ENCODE measurements around the gene UNC5C.

DNA sequence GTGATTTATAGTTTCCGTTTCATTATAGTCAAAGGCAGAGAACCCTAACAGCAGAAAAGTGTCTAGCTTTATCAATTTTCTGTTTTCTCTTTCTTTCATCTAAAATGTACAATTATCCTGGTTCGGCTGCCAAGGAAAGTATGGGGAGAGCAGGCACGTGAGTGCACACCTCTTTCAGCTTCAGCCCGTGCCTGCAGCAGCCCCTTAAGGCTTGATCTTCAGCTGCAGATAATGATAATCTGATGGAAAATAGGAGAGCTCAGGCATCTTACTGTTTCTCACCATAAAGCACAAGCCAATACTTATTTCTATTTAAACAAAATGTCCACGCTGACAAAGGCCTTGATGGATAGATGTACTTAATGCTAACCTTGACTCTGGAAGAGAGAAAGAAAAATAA, 334.4 kb downstream of the UNC5C start:
- TF ChIP-seq, protein P1, sequence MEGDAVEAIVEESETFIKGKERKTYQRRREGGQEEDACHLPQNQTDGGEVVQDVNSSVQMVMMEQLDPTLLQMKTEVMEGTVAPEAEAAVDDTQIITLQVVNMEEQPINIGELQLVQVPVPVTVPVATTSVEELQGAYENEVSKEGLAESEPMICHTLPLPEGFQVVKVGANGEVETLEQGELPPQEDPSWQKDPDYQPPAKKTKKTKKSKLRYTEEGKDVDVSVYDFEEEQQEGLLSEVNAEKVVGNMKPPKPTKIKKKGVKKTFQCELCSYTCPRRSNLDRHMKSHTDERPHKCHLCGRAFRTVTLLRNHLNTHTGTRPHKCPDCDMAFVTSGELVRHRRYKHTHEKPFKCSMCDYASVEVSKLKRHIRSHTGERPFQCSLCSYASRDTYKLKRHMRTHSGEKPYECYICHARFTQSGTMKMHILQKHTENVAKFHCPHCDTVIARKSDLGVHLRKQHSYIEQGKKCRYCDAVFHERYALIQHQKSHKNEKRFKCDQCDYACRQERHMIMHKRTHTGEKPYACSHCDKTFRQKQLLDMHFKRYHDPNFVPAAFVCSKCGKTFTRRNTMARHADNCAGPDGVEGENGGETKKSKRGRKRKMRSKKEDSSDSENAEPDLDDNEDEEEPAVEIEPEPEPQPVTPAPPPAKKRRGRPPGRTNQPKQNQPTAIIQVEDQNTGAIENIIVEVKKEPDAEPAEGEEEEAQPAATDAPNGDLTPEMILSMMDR (IDR thresholded peaks at IDR 0.05) = no peak
- TF ChIP-seq, protein P2, sequence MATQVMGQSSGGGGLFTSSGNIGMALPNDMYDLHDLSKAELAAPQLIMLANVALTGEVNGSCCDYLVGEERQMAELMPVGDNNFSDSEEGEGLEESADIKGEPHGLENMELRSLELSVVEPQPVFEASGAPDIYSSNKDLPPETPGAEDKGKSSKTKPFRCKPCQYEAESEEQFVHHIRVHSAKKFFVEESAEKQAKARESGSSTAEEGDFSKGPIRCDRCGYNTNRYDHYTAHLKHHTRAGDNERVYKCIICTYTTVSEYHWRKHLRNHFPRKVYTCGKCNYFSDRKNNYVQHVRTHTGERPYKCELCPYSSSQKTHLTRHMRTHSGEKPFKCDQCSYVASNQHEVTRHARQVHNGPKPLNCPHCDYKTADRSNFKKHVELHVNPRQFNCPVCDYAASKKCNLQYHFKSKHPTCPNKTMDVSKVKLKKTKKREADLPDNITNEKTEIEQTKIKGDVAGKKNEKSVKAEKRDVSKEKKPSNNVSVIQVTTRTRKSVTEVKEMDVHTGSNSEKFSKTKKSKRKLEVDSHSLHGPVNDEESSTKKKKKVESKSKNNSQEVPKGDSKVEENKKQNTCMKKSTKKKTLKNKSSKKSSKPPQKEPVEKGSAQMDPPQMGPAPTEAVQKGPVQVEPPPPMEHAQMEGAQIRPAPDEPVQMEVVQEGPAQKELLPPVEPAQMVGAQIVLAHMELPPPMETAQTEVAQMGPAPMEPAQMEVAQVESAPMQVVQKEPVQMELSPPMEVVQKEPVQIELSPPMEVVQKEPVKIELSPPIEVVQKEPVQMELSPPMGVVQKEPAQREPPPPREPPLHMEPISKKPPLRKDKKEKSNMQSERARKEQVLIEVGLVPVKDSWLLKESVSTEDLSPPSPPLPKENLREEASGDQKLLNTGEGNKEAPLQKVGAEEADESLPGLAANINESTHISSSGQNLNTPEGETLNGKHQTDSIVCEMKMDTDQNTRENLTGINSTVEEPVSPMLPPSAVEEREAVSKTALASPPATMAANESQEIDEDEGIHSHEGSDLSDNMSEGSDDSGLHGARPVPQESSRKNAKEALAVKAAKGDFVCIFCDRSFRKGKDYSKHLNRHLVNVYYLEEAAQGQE (IDR thresholded peaks at IDR 0.05; ENCODE audit: low read depth, low read length) = no peak
- TF ChIP-seq FOSL2 (IDR thresholded peaks at IDR 0.05; ENCODE audit: borderline replicate concordance, low read depth) (no peak), YY1 (IDR thresholded peaks at IDR 0.05; ENCODE audit: low read depth) (no peak), JUND (IDR thresholded peaks at IDR 0.05) (no peak), MXI1 (IDR thresholded peaks at IDR 0.05; ENCODE audit: low read depth, low read length) (no peak), RAD21 (IDR thresholded peaks at IDR 0.05; ENCODE audit: low read length) (no peak), SMC3 (IDR thresholded peaks at IDR 0.05; ENCODE audit: low read depth, low read length) (no peak)
- TF ChIP-seq, protein P3, sequence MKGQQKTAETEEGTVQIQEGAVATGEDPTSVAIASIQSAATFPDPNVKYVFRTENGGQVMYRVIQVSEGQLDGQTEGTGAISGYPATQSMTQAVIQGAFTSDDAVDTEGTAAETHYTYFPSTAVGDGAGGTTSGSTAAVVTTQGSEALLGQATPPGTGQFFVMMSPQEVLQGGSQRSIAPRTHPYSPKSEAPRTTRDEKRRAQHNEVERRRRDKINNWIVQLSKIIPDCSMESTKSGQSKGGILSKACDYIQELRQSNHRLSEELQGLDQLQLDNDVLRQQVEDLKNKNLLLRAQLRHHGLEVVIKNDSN (IDR thresholded peaks at IDR 0.05; ENCODE audit: borderline replicate concordance, low read depth) = no peak
- TF ChIP-seq, protein P4, sequence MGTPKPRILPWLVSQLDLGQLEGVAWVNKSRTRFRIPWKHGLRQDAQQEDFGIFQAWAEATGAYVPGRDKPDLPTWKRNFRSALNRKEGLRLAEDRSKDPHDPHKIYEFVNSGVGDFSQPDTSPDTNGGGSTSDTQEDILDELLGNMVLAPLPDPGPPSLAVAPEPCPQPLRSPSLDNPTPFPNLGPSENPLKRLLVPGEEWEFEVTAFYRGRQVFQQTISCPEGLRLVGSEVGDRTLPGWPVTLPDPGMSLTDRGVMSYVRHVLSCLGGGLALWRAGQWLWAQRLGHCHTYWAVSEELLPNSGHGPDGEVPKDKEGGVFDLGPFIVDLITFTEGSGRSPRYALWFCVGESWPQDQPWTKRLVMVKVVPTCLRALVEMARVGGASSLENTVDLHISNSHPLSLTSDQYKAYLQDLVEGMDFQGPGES (IDR thresholded peaks at IDR 0.05; ENCODE audit: low read depth, low read length) = no peak
- TF ChIP-seq, protein P5, sequence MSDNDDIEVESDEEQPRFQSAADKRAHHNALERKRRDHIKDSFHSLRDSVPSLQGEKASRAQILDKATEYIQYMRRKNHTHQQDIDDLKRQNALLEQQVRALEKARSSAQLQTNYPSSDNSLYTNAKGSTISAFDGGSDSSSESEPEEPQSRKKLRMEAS (IDR thresholded peaks at IDR 0.05; ENCODE audit: low read depth) = no peak
- TF ChIP-seq, protein P6, sequence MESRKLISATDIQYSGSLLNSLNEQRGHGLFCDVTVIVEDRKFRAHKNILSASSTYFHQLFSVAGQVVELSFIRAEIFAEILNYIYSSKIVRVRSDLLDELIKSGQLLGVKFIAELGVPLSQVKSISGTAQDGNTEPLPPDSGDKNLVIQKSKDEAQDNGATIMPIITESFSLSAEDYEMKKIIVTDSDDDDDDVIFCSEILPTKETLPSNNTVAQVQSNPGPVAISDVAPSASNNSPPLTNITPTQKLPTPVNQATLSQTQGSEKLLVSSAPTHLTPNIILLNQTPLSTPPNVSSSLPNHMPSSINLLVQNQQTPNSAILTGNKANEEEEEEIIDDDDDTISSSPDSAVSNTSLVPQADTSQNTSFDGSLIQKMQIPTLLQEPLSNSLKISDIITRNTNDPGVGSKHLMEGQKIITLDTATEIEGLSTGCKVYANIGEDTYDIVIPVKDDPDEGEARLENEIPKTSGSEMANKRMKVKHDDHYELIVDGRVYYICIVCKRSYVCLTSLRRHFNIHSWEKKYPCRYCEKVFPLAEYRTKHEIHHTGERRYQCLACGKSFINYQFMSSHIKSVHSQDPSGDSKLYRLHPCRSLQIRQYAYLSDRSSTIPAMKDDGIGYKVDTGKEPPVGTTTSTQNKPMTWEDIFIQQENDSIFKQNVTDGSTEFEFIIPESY (IDR thresholded peaks at IDR 0.05; ENCODE audit: borderline replicate concordance, low read depth) = no peak
